GM18867 (cell line): ENCODE measurements around the gene STK32C.

Experiments used
- ATAC-seq: cut with Tn5 transposase; IDR thresholded peaks from one replicate; pipeline ENCODE4 v1.9.1; 2021; ENCODE audit warnings: mild to moderate bottlenecking, moderate library complexity; ENCODE audit not compliant: unreplicated experiment

Gene STK32C

DNA sequence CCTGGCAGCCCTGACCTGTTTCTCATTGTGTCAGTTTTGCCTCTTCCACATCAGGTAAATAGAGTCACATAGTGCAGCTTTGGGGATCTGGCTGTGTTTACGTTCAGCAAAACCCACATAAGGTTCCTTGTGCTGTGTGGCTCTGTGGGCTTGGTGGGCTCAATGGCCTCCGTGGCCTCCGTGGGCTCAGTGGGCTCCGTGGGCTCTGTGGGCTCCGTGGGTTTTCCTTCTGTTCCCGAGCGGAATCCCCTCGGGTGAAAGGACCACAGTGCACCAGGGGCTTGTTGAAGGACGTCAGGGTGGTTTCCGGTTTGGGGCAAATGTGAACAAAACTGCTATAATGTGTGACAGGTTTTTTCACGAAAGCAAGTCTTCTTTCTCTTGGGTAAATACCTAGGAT, 133.5 kb downstream of the STK32C start:
- ATAC-seq: no peak

GRCh38 chr10:132173185-132173584, 134.6 kb downstream of the STK32C start:
- no peak for ATAC-seq

- no peak for ATAC-seq
Measured at GRCh38 chr10:132172091-132173066, 135.4 kb downstream of the STK32C start.

DNA sequence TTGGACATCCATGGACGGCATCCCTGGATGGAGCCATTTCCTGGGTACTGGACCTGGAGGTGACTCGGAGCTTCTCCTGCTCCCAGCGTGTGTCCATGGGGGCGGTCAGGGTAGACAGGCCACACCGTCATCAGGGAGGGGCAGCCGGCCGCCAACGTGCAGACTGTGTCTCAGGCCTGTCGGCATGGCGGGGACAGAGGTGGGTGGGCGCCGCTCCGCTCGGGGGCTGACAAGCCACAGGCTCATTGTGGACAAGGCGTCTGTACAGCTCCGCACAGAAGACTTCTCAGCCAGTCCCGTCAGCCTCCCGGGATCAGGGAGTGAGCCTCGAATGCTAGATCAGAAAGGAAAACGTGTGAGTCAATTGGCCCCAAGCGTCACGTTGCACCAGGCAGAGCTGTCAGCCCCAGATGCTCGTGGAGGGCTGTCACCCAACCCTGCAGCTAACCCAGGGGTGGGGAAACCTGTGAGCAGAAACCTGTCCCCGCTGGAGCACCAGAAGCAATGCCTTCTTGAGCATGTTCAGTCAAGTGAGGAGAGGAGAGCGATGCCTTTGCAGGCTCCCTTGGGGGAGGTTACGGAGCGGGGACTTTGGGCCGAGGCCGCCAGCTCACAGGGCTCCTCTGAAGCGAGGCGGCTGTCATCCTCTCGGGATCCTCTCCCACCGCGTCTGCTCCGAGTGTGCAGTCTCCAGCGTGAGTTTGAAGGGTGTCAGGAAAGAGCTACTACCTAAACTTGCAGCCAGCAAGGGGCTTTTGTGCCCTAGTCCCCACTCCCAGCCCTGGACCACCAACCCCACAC, 137.0 kb downstream of the STK32C start:
- no peak for ATAC-seq

DNA sequence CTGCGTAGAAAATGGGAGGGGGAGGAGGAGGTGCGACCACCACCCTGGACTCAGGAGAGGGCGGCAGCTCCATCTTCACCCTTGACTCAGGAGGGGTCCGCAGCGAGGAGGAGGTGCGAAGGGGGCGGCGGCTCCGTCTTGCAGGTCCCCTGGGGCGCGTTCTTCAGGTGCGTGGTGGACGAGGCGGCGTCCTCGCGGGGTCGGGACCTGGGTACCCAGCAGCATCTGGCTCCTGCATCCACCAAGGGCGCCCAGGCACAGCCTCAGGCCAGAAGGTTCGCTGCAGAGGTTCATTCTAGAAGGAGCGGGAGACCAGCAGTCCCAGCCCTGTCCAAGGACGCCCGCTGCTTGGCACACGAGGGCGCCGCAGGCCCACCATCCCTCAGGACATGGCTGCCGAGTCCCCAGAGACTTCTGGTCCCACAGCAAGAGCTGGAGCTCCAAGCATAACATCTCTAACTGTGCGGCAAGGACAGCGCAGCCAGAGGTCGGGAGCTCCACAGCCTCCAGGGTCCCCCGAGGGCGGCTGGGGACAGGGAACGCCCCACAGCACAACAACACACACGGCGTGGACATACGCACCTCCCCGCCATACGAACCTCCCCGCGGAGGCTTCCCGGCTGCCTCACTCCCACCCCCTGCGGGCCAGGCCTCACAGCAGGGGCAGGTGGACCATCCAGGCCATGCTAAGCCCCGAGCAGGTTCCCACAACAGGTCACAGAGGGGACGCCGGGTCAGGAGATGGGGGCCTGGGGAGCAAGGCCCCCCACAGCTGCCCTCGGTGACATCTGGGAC, 137.8 kb downstream of the STK32C start:
- ATAC-seq: no peak

- ATAC-seq: no peak
Measured at GRCh38 chr10:132169031-132169765, 138.6 kb downstream of the STK32C start.

- no peak for ATAC-seq
Measured at GRCh38 chr10:132168571-132169030, 139.1 kb downstream of the STK32C start.

- no peak for ATAC-seq
Measured at GRCh38 chr10:132167976-132168375, 139.8 kb downstream of the STK32C start.

GRCh38 chr10:132167041-132167674, 140.6 kb downstream of the STK32C start:
- no peak for ATAC-seq

DNA sequence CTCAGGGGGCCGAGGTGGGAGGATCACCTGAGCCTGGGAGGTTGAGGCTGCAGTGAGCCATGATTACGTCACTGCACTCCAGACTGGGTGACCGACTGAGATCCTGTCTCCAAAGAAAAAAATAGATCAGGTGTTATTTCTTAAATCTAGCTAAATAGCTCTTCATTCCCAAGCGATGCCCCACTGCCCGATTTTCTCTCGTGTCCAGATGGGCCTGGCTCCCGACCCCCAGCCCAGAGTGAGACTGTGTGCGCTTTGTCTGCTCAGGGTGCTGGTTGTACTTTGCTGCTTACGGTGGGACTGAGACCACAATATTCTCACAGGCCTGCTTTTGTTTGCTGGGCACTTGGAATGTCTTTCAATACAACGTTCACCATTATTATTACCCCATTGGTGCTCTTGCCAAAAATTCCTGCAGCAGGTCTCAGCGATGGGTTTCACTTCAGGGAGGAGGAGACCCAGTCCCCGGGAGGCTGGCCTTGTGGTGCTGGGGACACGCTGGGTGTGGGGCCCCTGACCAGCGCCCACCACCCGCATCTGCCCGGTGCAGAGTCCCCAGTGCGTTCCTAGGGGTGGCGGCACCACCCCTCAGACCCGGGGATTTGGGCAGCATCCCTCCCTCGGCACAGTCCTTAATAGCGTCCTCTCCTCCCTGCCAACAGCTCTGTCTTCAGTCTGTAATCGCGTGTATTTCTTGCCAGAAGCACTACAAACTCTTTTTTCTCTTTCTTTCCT, 141.4 kb downstream of the STK32C start:
- ATAC-seq: no peak

- no peak for ATAC-seq
Measured at GRCh38 chr10:132165416-132165980, 142.3 kb downstream of the STK32C start.

GRCh38 chr10:132164761-132165278, 142.9 kb downstream of the STK32C start:
- no peak for ATAC-seq

- ATAC-seq: no peak
Measured at GRCh38 chr10:132163826-132164515, 143.8 kb downstream of the STK32C start.

DNA sequence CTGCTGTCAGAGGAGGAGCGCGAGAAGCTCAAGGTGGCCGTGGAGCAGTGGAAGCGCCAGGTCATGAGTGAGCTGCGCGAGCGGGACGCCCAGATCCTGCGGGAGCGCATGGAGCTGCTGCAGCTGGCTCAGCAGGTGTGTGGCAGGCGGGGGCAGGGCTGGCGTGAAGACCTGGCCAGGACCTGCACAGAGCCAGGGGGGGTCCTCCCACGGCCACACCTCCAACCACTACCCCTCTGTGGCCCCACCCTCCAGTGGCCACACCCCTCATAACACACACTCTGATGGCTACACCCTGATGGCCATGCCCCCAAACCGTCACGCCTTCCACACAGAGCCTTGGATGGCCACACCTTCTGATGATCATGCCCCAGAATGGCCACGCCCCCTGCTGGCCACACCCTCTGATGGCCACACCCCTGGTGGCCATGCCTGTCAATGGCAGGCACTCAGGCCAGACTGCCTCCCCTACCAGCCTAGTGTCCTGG, 144.4 kb downstream of the STK32C start:
- ATAC-seq: no peak

- no peak for ATAC-seq
Measured at GRCh38 chr10:132162590-132163277, 145.0 kb downstream of the STK32C start.

GRCh38 chr10:132162021-132162531, 145.7 kb downstream of the STK32C start:
- ATAC-seq: peak; percentile 33
